A549 (cell line): Measurements from ENCODE around the gene RAD51B. TPM values are rescaled to one million over a fixed set of nuclear protein-coding genes. Genes with fewer than 3 reads are reported as not detected.

ENCODE experiments used
- ATAC-seq, 2 experiments: fragments of 200-7000 bp in 1 of 2; fragments of >200 bp in 1 of 2; cut with Nextera tagmentation in 1 of 2; cut with Tn5 transposase in 1 of 2; 3 replicates each; pipeline versions ENCODE4 v1.8.0 to v1.9.1; 2018 to 2020; ENCODE audit warnings: mild to moderate bottlenecking in 1 of 2, moderate library complexity in 1 of 2
- CTCF ChIA-PET: fragments of 300-600 bp; sonication (Branson Sonifier 250); formaldehyde crosslinking; extraction: SDS; loops from one replicate; lab custom pipeline; 2021; ENCODE audit warnings: antibody characterized with exemption, inconsistent platforms; lab: Yijun Ruan, JAX
- POLR2A ChIA-PET: fragments of 350-600 bp; formaldehyde crosslinking; extraction: SDS; loops from one replicate; lab custom pipeline; 2021; ENCODE audit warnings: antibody characterized with exemption, inconsistent platforms; lab: Yijun Ruan, JAX
- DNase-seq, 2 experiments: peaks; one replicate each; pipeline versions ENCODE4 v3.0.0 to v3.0.0-alpha.2; 2011 to 2016; ENCODE audit warnings: low read depth in 1 of 2, low spot score in 1 of 2
- FAIRE-seq: peaks from 2 replicates; lab custom pipeline; 2011; peaks lifted over from hg19 to GRCh38; lab: Jason Lieb, UNC
- H3K27ac ChIP-seq, 2 experiments: fragments of >200 bp; sonication (Bioruptor Twin); formaldehyde crosslinking; 3 replicates each; pipeline ENCODE4 v1.5.1; 2016 to 2017
- H3K4me1 ChIP-seq: fragments of >200 bp; sonication (Bioruptor Twin); formaldehyde crosslinking; 3 replicates; pipeline ENCODE4 v1.6.1; 2016
- H3K4me2 ChIP-seq: fragments of >200 bp; sonication (Bioruptor Twin); formaldehyde crosslinking; 3 replicates; pipeline ENCODE4 v1.6.1; 2016
- H3K4me3 ChIP-seq: fragments of >200 bp; sonication (Bioruptor Twin); formaldehyde crosslinking; 3 replicates; pipeline ENCODE4 v1.5.1; 2016
- H3K9me3 ChIP-seq: fragments of >200 bp; sonication (Bioruptor Twin); formaldehyde crosslinking; 3 replicates; pipeline ENCODE4 v1.6.1; 2016
- BHLHE40 ChIP-seq: IDR thresholded peaks from 2 replicates; pipeline ENCODE4 v1.6.1; 2012; ENCODE audit warnings: low read depth, low read length, inconsistent platforms
- CHD2 ChIP-seq: fragments of 150-350 bp; IDR thresholded peaks from 2 replicates; pipeline ENCODE4 v1.6.1; 2014; ENCODE audit warnings: low read length; ENCODE audit not compliant: partially characterized antibody
- CHD4 ChIP-seq: fragments of 200-600 bp; sonication (generic); IDR thresholded peaks from 2 replicates; pipeline ENCODE4 v1.6.1; 2016; ENCODE audit warnings: antibody characterized with exemption, mild to moderate bottlenecking, borderline replicate concordance
- EHF ChIP-seq: fragments of 250-450 bp; sonication (Bioruptor Pico); IDR thresholded peaks from 2 replicates; pipeline ENCODE4 v1.5.0; 2020; ENCODE audit warnings: mild to moderate bottlenecking
- EP300 ChIP-seq, 2 experiments: fragments of >200 bp; sonication (Bioruptor Twin); formaldehyde crosslinking; IDR thresholded peaks; 2 replicates in 1 of 2; 3 replicates in 1 of 2; pipeline ENCODE4 v1.6.1; 2016 to 2017
- ESRRA ChIP-seq: fragments of 150-350 bp; IDR thresholded peaks from 2 replicates; pipeline ENCODE4 v1.6.1; 2014; ENCODE audit warnings: mild to moderate bottlenecking, low read length, borderline replicate concordance
- FOSL2 ChIP-seq, 2 experiments: fragments of 450-650 bp in 1 of 2; fragments of >200 bp in 1 of 2; sonication (Bioruptor Twin) in 1 of 2; formaldehyde crosslinking; IDR thresholded peaks; 2 replicates each; pipeline versions ENCODE4 v1.5.0 to v1.6.1; 2016 to 2020; ENCODE audit warnings: mild to moderate bottlenecking in 1 of 2, moderate library complexity in 1 of 2
- GATA3 ChIP-seq: IDR thresholded peaks from 2 replicates; pipeline ENCODE4 v1.6.1; 2012; ENCODE audit warnings: borderline replicate concordance
- HDAC2 ChIP-seq: fragments of 200-600 bp; sonication (generic); IDR thresholded peaks from 2 replicates; pipeline ENCODE4 v1.6.1; 2016
- JUNB ChIP-seq: fragments of >200 bp; sonication (Bioruptor Twin); formaldehyde crosslinking; IDR thresholded peaks from 2 replicates; pipeline ENCODE4 v1.6.1; 2016
- MYC ChIP-seq: IDR thresholded peaks from 2 replicates; pipeline ENCODE4 v1.6.1; 2012; ENCODE audit warnings: mild to moderate bottlenecking, inconsistent platforms, low read length, improper control_type of control experiment, borderline replicate concordance
- NFE2L2 ChIP-seq: fragments of 150-350 bp; conservative IDR thresholded peaks from 2 replicates; pipeline ENCODE4 v1.6.1; 2014; ENCODE audit warnings: low read length
- NR3C1 ChIP-seq: fragments of >200 bp; sonication (Bioruptor Twin); formaldehyde crosslinking; IDR thresholded peaks from 3 replicates; pipeline ENCODE4 v1.6.1; 2017
- PHF8 ChIP-seq: fragments of 200-600 bp; sonication (generic); IDR thresholded peaks from 2 replicates; pipeline ENCODE4 v1.6.1; 2016; ENCODE audit warnings: low read depth, mild to moderate bottlenecking, antibody characterized with exemption, moderate library complexity, borderline replicate concordance
- RAD21 ChIP-seq, 2 experiments: fragments of >200 bp in 1 of 2; sonication (Bioruptor Twin) in 1 of 2; formaldehyde crosslinking in 1 of 2; IDR thresholded peaks in 1 of 2; conservative IDR thresholded peaks in 1 of 2; 2 replicates in 1 of 2; 3 replicates in 1 of 2; pipeline ENCODE4 v1.6.1; 2012 to 2018; ENCODE audit warnings: inconsistent platforms in 1 of 2
- RARB ChIP-seq: fragments of 250-450 bp; sonication (Bioruptor Pico); IDR thresholded peaks from 2 replicates; pipeline ENCODE4 v1.8.0; 2021; ENCODE audit warnings: mild to moderate bottlenecking, moderate library complexity
- RCOR1 ChIP-seq: fragments of 150-350 bp; IDR thresholded peaks from 2 replicates; pipeline ENCODE4 v1.6.1; 2014; ENCODE audit warnings: antibody characterized with exemption, low read length, low read depth
- RNF2 ChIP-seq: fragments of 200-600 bp; sonication (generic); IDR thresholded peaks from 2 replicates; pipeline ENCODE4 v1.6.1; 2016; ENCODE audit warnings: low read depth, mild to moderate bottlenecking, antibody characterized with exemption, moderate library complexity, borderline replicate concordance
- SREBF2 ChIP-seq: fragments of 450-650 bp; IDR thresholded peaks from 2 replicates; pipeline ENCODE4 v1.6.1; 2014; ENCODE audit warnings: mild to moderate bottlenecking, moderate library complexity
- TP53 ChIP-seq: fragments of 250-450 bp; sonication (Bioruptor Pico); IDR thresholded peaks from 2 replicates; pipeline ENCODE4 v1.5.0; 2021; ENCODE audit warnings: mild to moderate bottlenecking, moderate library complexity
- ZFP36 ChIP-seq: fragments of 450-650 bp; IDR thresholded peaks from 2 replicates; pipeline ENCODE4 v1.6.1; 2014; ENCODE audit warnings: borderline replicate concordance; ENCODE audit not compliant: partially characterized antibody
- ZNF302 ChIP-seq: fragments of 250-450 bp; sonication (Bioruptor Pico); IDR thresholded peaks from 2 replicates; pipeline ENCODE4 v1.9.0; 2021; ENCODE audit warnings: inconsistent platforms, mild to moderate bottlenecking, moderate library complexity
- ZSCAN20 ChIP-seq: fragments of 250-450 bp; sonication (Bioruptor Pico); IDR thresholded peaks from 2 replicates; pipeline ENCODE4 v1.8.0; 2022; ENCODE audit warnings: mild to moderate bottlenecking, moderate library complexity
- WGBS: methylation state at CpG from one replicate; pipeline ENCODE4 v1.1.6; 2017; ENCODE audit errors: missing lambda C conversion rate; 5-methylcytosine and 5-hydroxymethylcytosine counted together
- polyA plus RNA-seq, 4 experiments: library from polyadenylated mRNA; depleted of rRNA in 3 of 4; stranded (reverse); fragments of >200 nt; fragmentation: RNase III in 1 of 4; extraction: RNeasy Plus Mini Kit Qiagen cat#74134 plus additional on column Dnase treatment in 1 of 4; gene quantifications; 2 replicates in 3 of 4; 3 replicates in 1 of 4; pipeline ENCODE4 v1.2.3, GENCODE V29; 2011 to 2017
- TF ChIP-seq, protein P1 (sequence below): fragments of 150-350 bp; IDR thresholded peaks from 2 replicates; pipeline ENCODE4 v1.6.1; 2014; ENCODE audit warnings: low read depth, mild to moderate bottlenecking, low read length
- TF ChIP-seq, protein P2 (sequence below): IDR thresholded peaks from 2 replicates; pipeline ENCODE4 v1.6.1; 2012
- TF ChIP-seq, protein P3 (sequence below): fragments of 250-450 bp; sonication (Bioruptor Pico); IDR thresholded peaks from 2 replicates; pipeline ENCODE4 v1.5.0; 2020; ENCODE audit warnings: low read depth, mild to moderate bottlenecking, moderate library complexity
- TF ChIP-seq, protein P4 (sequence below): fragments of >200 bp; sonication (Bioruptor Twin); formaldehyde crosslinking; IDR thresholded peaks from 2 replicates; pipeline ENCODE4 v1.6.1; 2016
- TF ChIP-seq, protein P5 (sequence below): fragments of >200 bp; sonication (Bioruptor Twin); formaldehyde crosslinking; IDR thresholded peaks from 3 replicates; pipeline ENCODE4 v1.6.1; 2016

Gene RAD51B
- polyA plus RNA-seq, 2 of the 4 experiments (the other 2 are of a cell fraction): 7.2 to 10.8 TPM

DNA sequence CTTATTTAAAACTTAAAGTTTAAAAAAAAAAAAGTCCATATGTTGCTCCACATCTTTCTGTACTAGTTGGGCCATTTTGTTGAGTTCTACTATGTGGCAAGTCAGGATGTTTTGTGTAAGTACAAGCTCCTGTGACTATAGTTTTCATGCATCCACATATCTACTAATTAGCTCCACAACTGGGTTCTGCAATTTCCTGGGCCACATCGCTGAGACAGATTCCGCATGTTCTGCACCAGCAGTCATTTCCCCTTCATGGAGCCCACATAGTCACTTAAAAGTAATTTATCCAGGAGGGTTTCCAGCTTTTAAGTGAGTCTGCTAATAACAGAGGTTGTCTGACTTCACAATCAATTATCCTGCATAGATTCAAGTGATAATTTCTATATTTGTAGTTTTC lies 511.8 kb downstream of the RAD51B start:
- POLR2A ChIA-PET: no interaction called here

DNA sequence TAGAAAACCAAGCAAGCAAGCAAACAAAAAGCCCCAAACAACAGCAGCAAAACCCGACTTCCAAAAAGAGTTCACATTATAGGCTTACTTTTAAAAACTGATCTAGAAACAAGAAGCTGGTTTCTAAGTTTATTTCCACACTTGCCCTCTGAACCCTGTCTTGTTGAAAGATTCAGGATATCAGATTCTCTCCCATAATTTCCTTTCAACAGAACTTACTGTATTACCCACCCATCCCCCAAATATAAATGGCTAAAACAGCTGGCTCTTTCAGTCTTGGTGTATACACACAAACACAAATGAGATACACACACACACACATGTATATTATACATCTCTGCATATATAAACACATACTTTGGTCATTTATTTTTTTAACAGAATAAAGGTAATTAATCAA lies 512.4 kb downstream of the RAD51B start:
- H3K4me1 ChIP-seq: no peaks in the 10 kb centered on the region
- TF ChIP-seq JUNB (no peak), TP53 (CRISPR knock-in tag) (no peak), MYC (no peak), NFE2L2 (no peak), CHD4 (no peak), PHF8 (no peak), GATA3 (no peak), ZSCAN20 (CRISPR knock-in tag) (no peak), ZNF302 (CRISPR knock-in tag) (no peak), EHF (CRISPR knock-in tag) (no peak), FOSL2 (IDR thresholded peaks at IDR 0.05) (no peak), FOSL2 (CRISPR knock-in tag; IDR thresholded peaks at IDR 0.05) (no peak)
- TF ChIP-seq, protein P1, sequence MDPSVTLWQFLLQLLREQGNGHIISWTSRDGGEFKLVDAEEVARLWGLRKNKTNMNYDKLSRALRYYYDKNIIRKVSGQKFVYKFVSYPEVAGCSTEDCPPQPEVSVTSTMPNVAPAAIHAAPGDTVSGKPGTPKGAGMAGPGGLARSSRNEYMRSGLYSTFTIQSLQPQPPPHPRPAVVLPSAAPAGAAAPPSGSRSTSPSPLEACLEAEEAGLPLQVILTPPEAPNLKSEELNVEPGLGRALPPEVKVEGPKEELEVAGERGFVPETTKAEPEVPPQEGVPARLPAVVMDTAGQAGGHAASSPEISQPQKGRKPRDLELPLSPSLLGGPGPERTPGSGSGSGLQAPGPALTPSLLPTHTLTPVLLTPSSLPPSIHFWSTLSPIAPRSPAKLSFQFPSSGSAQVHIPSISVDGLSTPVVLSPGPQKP: no peak
- TF ChIP-seq, protein P2, sequence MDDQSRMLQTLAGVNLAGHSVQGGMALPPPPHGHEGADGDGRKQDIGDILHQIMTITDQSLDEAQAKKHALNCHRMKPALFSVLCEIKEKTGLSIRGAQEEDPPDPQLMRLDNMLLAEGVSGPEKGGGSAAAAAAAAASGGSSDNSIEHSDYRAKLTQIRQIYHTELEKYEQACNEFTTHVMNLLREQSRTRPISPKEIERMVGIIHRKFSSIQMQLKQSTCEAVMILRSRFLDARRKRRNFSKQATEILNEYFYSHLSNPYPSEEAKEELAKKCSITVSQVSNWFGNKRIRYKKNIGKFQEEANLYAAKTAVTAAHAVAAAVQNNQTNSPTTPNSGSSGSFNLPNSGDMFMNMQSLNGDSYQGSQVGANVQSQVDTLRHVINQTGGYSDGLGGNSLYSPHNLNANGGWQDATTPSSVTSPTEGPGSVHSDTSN: no peak
- TF ChIP-seq, protein P3, sequence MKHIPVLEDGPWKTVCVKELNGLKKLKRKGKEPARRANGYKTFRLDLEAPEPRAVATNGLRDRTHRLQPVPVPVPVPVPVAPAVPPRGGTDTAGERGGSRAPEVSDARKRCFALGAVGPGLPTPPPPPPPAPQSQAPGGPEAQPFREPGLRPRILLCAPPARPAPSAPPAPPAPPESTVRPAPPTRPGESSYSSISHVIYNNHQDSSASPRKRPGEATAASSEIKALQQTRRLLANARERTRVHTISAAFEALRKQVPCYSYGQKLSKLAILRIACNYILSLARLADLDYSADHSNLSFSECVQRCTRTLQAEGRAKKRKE (CRISPR knock-in tag): no peak
- TF ChIP-seq, protein P4, sequence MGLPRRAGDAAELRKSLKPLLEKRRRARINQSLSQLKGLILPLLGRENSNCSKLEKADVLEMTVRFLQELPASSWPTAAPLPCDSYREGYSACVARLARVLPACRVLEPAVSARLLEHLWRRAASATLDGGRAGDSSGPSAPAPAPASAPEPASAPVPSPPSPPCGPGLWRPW: no peak
- TF ChIP-seq, all 56 proteins: peak for 0
- ChIA-PET POLR2A (no interaction called here), CTCF (interaction anchor here (1.3 to 1.5 kb wide), 2 partner anchors 10 to 456 kb away, joined by 4 to 6 read pairs; no protein-coding TSS in a partner anchor)
- FAIRE-seq (no peak), DNase-seq (no peak), ATAC-seq (no peak)
- H3K9me3 ChIP-seq: no peaks in the 10 kb centered on the region
- WGBS: 89% methylated on average over 1 of the region's 1 CpG
- no peak overlapping the region for H3K4me2 ChIP-seq
- no peak overlapping the region for H3K4me3 ChIP-seq
- no peak overlapping the region for H3K27ac ChIP-seq

More for the DNA sequence above, 511.8 kb downstream of the RAD51B start:
- Histone ChIP-seq H3K4me3 (no peak overlapping the region), H3K9me3 (no peaks in the 10 kb centered on the region), H3K27ac (no peak overlapping the region), H3K4me2 (no peak overlapping the region), H3K4me1 (no peaks in the 10 kb centered on the region)
- FAIRE-seq: no peak
- no peak for DNase-seq
- CTCF ChIA-PET: interaction anchor here (1.3 to 1.5 kb wide), 2 partner anchors 9 to 457 kb away, joined by 4 to 6 read pairs; no protein-coding TSS in a partner anchor
- no peak for ATAC-seq
- WGBS: 95% methylated on average over 2 of the region's 2 CpGs
- no peak for TF ChIP-seq NR3C1
- TF ChIP-seq, all 56 proteins: peak for 0

DNA sequence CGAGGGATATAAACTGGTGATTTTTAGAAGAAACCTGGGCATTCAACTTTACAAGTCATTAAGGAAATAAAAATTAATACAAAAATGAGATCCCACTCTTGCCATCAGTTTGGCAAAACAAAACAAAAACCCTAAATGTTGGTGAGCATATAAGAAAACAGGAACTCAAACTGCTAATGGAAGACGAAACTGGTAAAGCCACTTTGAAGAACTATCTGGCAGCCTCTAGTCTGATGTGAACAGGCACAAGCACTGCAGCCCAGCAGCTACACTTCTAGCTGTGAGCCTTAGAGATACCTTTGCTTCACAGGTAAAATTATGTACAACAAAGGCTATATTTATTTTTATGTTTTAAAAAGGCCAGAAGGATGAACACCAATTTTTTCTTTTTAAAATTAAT lies 513.7 kb downstream of the RAD51B start:
- no peak overlapping the region; a peak in 1 of 6 replicates for H3K27ac ChIP-seq
- WGBS: 86% methylated on average over 2 of the region's 2 CpGs
- H3K4me2 ChIP-seq: no peak overlapping the region
- CTCF ChIA-PET: interaction anchor here (0.6 kb wide), 1 partner anchor 351 kb away, joined by 3 read pairs; no protein-coding TSS in a partner anchor
- no peak overlapping the region for H3K4me3 ChIP-seq
- no peak for DNase-seq
- no peak for ATAC-seq
- POLR2A ChIA-PET: no interaction called here
- H3K4me1 ChIP-seq: no peaks in the 10 kb centered on the region
- no peak for FAIRE-seq
- no peaks in the 10 kb centered on the region for H3K9me3 ChIP-seq
- TF ChIP-seq SREBF2 (no peak), GATA3 (no peak), ZSCAN20 (CRISPR knock-in tag) (no peak), BHLHE40 (no peak), ESRRA (no peak), EP300 (IDR thresholded peaks at IDR 0.05) (no peak), ZFP36 (no peak), RCOR1 (no peak), RNF2 (no peak), CHD2 (no peak), CHD4 (no peak), RAD21 (conservative IDR thresholded peaks at IDR 0.05 in 1 of 2, IDR thresholded peaks at IDR 0.05 in 1 of 2) (no peak), RARB (CRISPR knock-in tag) (no peak), HDAC2 (no peak)
- TF ChIP-seq, protein P5, sequence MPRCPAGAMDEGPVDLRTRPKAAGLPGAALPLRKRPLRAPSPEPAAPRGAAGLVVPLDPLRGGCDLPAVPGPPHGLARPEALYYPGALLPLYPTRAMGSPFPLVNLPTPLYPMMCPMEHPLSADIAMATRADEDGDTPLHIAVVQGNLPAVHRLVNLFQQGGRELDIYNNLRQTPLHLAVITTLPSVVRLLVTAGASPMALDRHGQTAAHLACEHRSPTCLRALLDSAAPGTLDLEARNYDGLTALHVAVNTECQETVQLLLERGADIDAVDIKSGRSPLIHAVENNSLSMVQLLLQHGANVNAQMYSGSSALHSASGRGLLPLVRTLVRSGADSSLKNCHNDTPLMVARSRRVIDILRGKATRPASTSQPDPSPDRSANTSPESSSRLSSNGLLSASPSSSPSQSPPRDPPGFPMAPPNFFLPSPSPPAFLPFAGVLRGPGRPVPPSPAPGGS: no peak
- TF ChIP-seq, protein P3 (CRISPR knock-in tag): no peak
